HCT116 (cell line): Measurements from ENCODE around the gene SULT2B1. TPM values are rescaled to one million over a fixed set of nuclear protein-coding genes. Genes with fewer than 3 reads are reported as not detected.

ENCODE experiments used
- ATAC-seq: fragments of 200-7000 bp; cut with Tn5 transposase; 2 replicates; pipeline ENCODE4 v1.9.1; 2020; ENCODE audit warnings: mild to moderate bottlenecking, moderate library complexity
- BruUV-seq: library from RNA; stranded (reverse); fragments of 400-500 nt; replicated peaks from 2 replicates; lab custom pipeline; 2021; lab: Mats Ljungman, UMichigan
- CTCF ChIA-PET: fragments of 300-600 bp; sonication (Branson Sonifier 250); formaldehyde crosslinking; loops from one replicate; lab custom pipeline; 2021; ENCODE audit warnings: antibody characterized with exemption; lab: Charles Lee
- POLR2A ChIA-PET: fragments of 300-600, 350-600 bp; sonication (Branson Sonifier 250); formaldehyde crosslinking; loops from one replicate; lab custom pipeline; 2021; ENCODE audit warnings: antibody characterized with exemption; lab: Charles Lee
- RAD21 ChIA-PET, 2 experiments: fragments of 300-600 bp; sonication (Branson Sonifier 250); formaldehyde crosslinking; loops; one replicate each; lab custom pipeline; 2023; ENCODE audit warnings: low total read pairs in 2 of 2; ENCODE audit not compliant: uncharacterized antibody in 2 of 2, unreplicated experiment in 2 of 2, low non-redundant PET in 1 of 2; lab: Charles Lee
- DNase-seq: peaks from one replicate; pipeline ENCODE4 v3.0.0-alpha.2; 2010; ENCODE audit warnings: low read depth, low spot score
- H2AFZ ChIP-seq: fragments of 200-600 bp; shearing (Covaris generic), sonication (generic); 2 replicates; pipeline ENCODE4 v1.6.1; 2017; ENCODE audit warnings: low read depth, mixed run types, mixed read lengths, antibody characterized with exemption, low read length; ENCODE audit not compliant: poor library complexity, severe bottlenecking
- H3K27ac ChIP-seq: 2 replicates; pipeline ENCODE4 v1.5.1; 2012; ENCODE audit warnings: low read depth, low read length
- H3K27me3 ChIP-seq: fragments of 200-600 bp; sonication (generic); 2 replicates; pipeline ENCODE4 v1.6.1; 2016; ENCODE audit warnings: mixed run types, low read length, mixed read lengths; ENCODE audit not compliant: insufficient read depth
- H3K36me3 ChIP-seq, 2 experiments: fragments of 200-500 bp in 1 of 2; fragments of 200-600 bp in 1 of 2; sonication (Bioruptor generic) in 1 of 2; sonication (generic) in 1 of 2; 2 replicates each; pipeline versions ENCODE4 v1.5.1 to v1.6.1; 2014 to 2016; ENCODE audit warnings: low read length in 2 of 2, inconsistent platforms in 1 of 2, mixed read lengths in 1 of 2, mixed run types in 1 of 2; ENCODE audit not compliant: insufficient read depth in 2 of 2, control insufficient read depth in 1 of 2
- H3K4me1 ChIP-seq, 2 experiments: fragments of 200-600 bp in 1 of 2; sonication (generic) in 1 of 2; 2 replicates each; pipeline versions ENCODE4 v1.5.1 to v1.6.1; 2012 to 2017; ENCODE audit warnings: low read length in 2 of 2, inconsistent platforms in 1 of 2, mild to moderate bottlenecking in 1 of 2, mixed read lengths in 1 of 2, mixed run types in 1 of 2, moderate library complexity in 1 of 2; ENCODE audit not compliant: insufficient read depth in 2 of 2, control insufficient read depth in 1 of 2
- H3K4me2 ChIP-seq: fragments of 200-600 bp; sonication (generic); 2 replicates; pipeline ENCODE4 v1.6.1; 2017; ENCODE audit warnings: mixed run types, low read length, mixed read lengths
- H3K4me3 ChIP-seq, 2 experiments: fragments of 200-600 bp in 1 of 2; sonication (generic) in 1 of 2; replicated peaks in 1 of 2; 2 replicates each; pipeline ENCODE4 v1.5.1; 2011 to 2016; ENCODE audit warnings: low read length in 2 of 2, control low read depth in 1 of 2, low read depth in 1 of 2, mild to moderate bottlenecking in 1 of 2, mixed read lengths in 1 of 2, mixed run types in 1 of 2
- H3K79me2 ChIP-seq: fragments of 200-600 bp; sonication (generic); 2 replicates; pipeline ENCODE4 v1.6.1; 2017; ENCODE audit warnings: mild to moderate bottlenecking, mixed run types, low read length, moderate library complexity, mixed read lengths; ENCODE audit not compliant: insufficient read depth
- H3K9ac ChIP-seq: fragments of 200-600 bp; sonication (generic); 2 replicates; pipeline ENCODE4 v1.6.1; 2016; ENCODE audit warnings: low read length, mixed read lengths
- H3K9me2 ChIP-seq: fragments of 200-600 bp; sonication (generic), shearing (Covaris generic); 2 replicates; pipeline ENCODE4 v1.6.1; 2017; ENCODE audit warnings: mixed run types, mild to moderate bottlenecking, moderate library complexity; ENCODE audit not compliant: insufficient read depth
- H3K9me3 ChIP-seq, 2 experiments: fragments of 200-500 bp in 1 of 2; fragments of 200-600 bp in 1 of 2; sonication (Bioruptor generic) in 1 of 2; sonication (generic) in 1 of 2; 2 replicates each; pipeline ENCODE4 v1.6.1; 2014 to 2017; ENCODE audit warnings: low read length in 2 of 2, mixed read lengths in 2 of 2, inconsistent platforms in 1 of 2, low read depth in 1 of 2, mild to moderate bottlenecking in 1 of 2, mixed run types in 1 of 2, moderate library complexity in 1 of 2; ENCODE audit not compliant: control insufficient read depth in 1 of 2, insufficient read depth in 1 of 2
- H4K20me1 ChIP-seq: fragments of 200-600 bp; sonication (generic), shearing (Covaris generic); 2 replicates; pipeline ENCODE4 v1.6.1; 2017; ENCODE audit warnings: mixed run types, mild to moderate bottlenecking, moderate library complexity; ENCODE audit not compliant: insufficient read depth
- ATF3 ChIP-seq: IDR thresholded peaks from 2 replicates; pipeline ENCODE4 v1.6.1; 2012
- CBX3 ChIP-seq: IDR thresholded peaks from 2 replicates; pipeline ENCODE4 v1.6.1; 2012; ENCODE audit warnings: low read depth
- CTCF ChIP-seq, 3 experiments: fragments of 200-600 bp in 1 of 3; sonication (generic) in 1 of 3; IDR thresholded peaks in 2 of 3; conservative IDR thresholded peaks in 1 of 3; 2 replicates each; pipeline ENCODE4 v1.5.1; 2012 to 2017; ENCODE audit warnings: low read depth in 2 of 3, low read length in 2 of 3, antibody characterized with exemption in 1 of 3, borderline replicate concordance in 1 of 3, control low read depth in 1 of 3, mild to moderate bottlenecking in 1 of 3, mixed read lengths in 1 of 3, mixed run types in 1 of 3, moderate library complexity in 1 of 3; ENCODE audit not compliant: insufficient read depth in 1 of 3
- ELF1 ChIP-seq: IDR thresholded peaks from 2 replicates; pipeline ENCODE4 v1.6.1; 2012; ENCODE audit warnings: low read depth, borderline replicate concordance
- EZH2 ChIP-seq: fragments of 200-600 bp; sonication (generic); IDR thresholded peaks from 2 replicates; pipeline ENCODE4 v1.6.1; 2017; ENCODE audit warnings: antibody characterized with exemption, mixed run types
- EZH2phosphoT487 ChIP-seq: fragments of 200-600 bp; IDR thresholded peaks from 2 replicates; pipeline ENCODE4 v1.6.1; 2018; ENCODE audit warnings: antibody characterized with exemption, borderline replicate concordance
- FOSL1 ChIP-seq: IDR thresholded peaks from 2 replicates; pipeline ENCODE4 v1.6.1; 2012; ENCODE audit warnings: low read depth
- MAX ChIP-seq: IDR thresholded peaks from 2 replicates; pipeline ENCODE4 v1.6.1; 2012
- POLR2A ChIP-seq: IDR thresholded peaks from 2 replicates; pipeline ENCODE4 v1.7.0; 2011; ENCODE audit warnings: borderline replicate concordance; ENCODE audit not compliant: insufficient read depth, insufficient read length; ENCODE audit errors: extremely low read depth
- SIN3A ChIP-seq: IDR thresholded peaks from 2 replicates; pipeline ENCODE4 v1.6.1; 2012; ENCODE audit warnings: low read depth
- SP1 ChIP-seq: IDR thresholded peaks from 2 replicates; pipeline ENCODE4 v1.6.1; 2012; ENCODE audit warnings: low read depth
- SRF ChIP-seq: IDR thresholded peaks from 2 replicates; pipeline ENCODE4 v1.6.1; 2012; ENCODE audit warnings: low read depth
- TCF7L2 ChIP-seq: IDR thresholded peaks from 2 replicates; pipeline ENCODE4 v1.7.0; 2011; ENCODE audit warnings: borderline replicate concordance, inconsistent platforms; ENCODE audit not compliant: insufficient read depth, insufficient read length; ENCODE audit errors: extremely low read depth
- YY1 ChIP-seq: IDR thresholded peaks from 2 replicates; pipeline ENCODE4 v1.6.1; 2011; ENCODE audit warnings: low read length, low read depth, moderate library complexity, mild to moderate bottlenecking; ENCODE audit not compliant: insufficient replicate concordance; ENCODE audit errors: extremely low read depth
- ZNF274 ChIP-seq: fragments of 200-500 bp; sonication (Bioruptor generic); IDR thresholded peaks from 2 replicates; pipeline ENCODE4 v1.6.1; 2014; ENCODE audit warnings: mild to moderate bottlenecking, low read depth, low read length, inconsistent platforms
- intact Hi-C: fragments of 100-400 bp; cut with micrococcal nuclease; formaldehyde crosslinking; loops from 2 replicates; pipeline ENCODE4 v1.10.0; 2022
- total RNA-seq: library from RNA; stranded (reverse); gene quantifications from one replicate; pipeline ENCODE4 v1.2.1, GENCODE V29; 2021; ENCODE audit not compliant: unreplicated experiment

SULT2B1 gene
- total RNA-seq, 1 experiment from 2014 or later = 4.8 TPM

GRCh38 chr19:48510421-48511268, 41.3 kb upstream of the SULT2B1 start:
- Histone ChIP-seq H3K9me3 (no peaks in the 10 kb centered on the region), H3K27me3 (no peaks in the 10 kb centered on the region), H2AFZ (no peak overlapping the region), H3K4me3 (no peak overlapping the region), H3K9me2 (no peaks in the 10 kb centered on the region), H4K20me1 (no peaks in the 10 kb centered on the region), H3K4me2 (no peak overlapping the region), H3K9ac (no peak overlapping the region)
- ChIA-PET CTCF (interaction anchor here (6.6 kb wide), 1 partner anchor 75 kb away, joined by 276 read pairs; no protein-coding TSS in a partner anchor), RAD21 (no interaction called here)
- no TSS peak for BruUV-seq
- intact Hi-C loops = no loop called here
- TF ChIP-seq EZH2 (no peak), TCF7L2 (no peak), ELF1 (no peak), POLR2A (no peak), FOSL1 (no peak), MAX (no peak), SIN3A (no peak), ATF3 (no peak), SP1 (no peak), ZNF274 (no peak), EZH2phosphoT487 (no peak), CTCF (IDR thresholded peaks at IDR 0.05 in 2 of 3, conservative IDR thresholded peaks at IDR 0.05 in 1 of 3; ENCODE audit: borderline replicate concordance in 1 of 3, insufficient read depth in 1 of 3, low read depth in 2 of 3, low read length in 2 of 3) (no peak), SRF (no peak), CBX3 (no peak), YY1 (no peak)
- TF ChIP-seq, all 23 proteins: peak for 0
- Histone ChIP-seq H3K36me3 (no peaks in the 10 kb centered on the region), H3K79me2 (no peaks in the 10 kb centered on the region), H3K4me1 (peaks cover 0 to 19% of the 10 kb centered on the region in 2 experiments; a peak in 2 of 4 replicates), H3K27ac (no peak overlapping the region)
- DNase-seq = no peak
- POLR2A ChIA-PET = interaction anchor here (0.6 kb wide), 1 partner anchor 8 kb away, joined by 3 read pairs; no protein-coding TSS in a partner anchor
- peak; percentile 40 for ATAC-seq
